Activated effector memory CD4-positive, alpha-beta T cell treated with anti-CD3 and anti-CD28 coated beads, Interleukin-2, amount 50 U/mL, for 16 hours (primary cell): ENCODE data around the gene FIG4.
"Not testable (repeated sequence)": the region's sequence is repeated elsewhere in the genome, so short reads cannot be mapped to it uniquely, and the experiment has no call there.

Experiments
- DNase-seq: peaks from one replicate; pipeline ENCODE4 v3.0.0-alpha.2; 2020

The FIG4 gene

GRCh38 chr6:109864050-109864449 lies 173.0 kb downstream of the FIG4 start:
- no peak for DNase-seq

DNA sequence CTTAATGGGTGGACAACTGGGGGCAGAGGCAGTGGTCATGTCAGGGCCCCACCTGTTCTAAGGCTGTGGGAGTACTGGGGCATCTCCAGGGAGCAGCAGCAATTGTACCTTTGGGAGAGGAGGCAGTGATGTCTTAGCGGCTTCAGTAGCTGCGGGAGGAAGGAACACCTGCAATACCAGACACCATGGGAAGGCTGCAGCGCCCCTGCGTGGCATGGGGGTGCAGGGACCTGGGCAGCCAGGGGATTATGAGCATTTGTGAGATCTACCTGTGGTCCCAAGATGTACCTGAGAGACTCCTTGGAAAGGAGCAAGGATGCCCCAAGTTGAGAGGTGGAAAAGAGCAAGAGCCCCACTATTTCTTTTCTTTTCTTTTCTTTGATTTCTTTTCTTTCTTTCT lies 174.9 kb downstream of the FIG4 start:
- DNase-seq: no peak

GRCh38 chr6:109867009-109867969 lies 176.2 kb downstream of the FIG4 start:
- DNase-seq: no peak

GRCh38 chr6:109867970-109868358 lies 176.9 kb downstream of the FIG4 start:
- no peak for DNase-seq

GRCh38 chr6:109869398-109870088 lies 178.4 kb downstream of the FIG4 start:
- DNase-seq: not testable (repeated sequence)

- no peak for DNase-seq
These were observed 179.0 kb downstream of the FIG4 start for GRCh38 chr6:109870089-109870410.

DNA sequence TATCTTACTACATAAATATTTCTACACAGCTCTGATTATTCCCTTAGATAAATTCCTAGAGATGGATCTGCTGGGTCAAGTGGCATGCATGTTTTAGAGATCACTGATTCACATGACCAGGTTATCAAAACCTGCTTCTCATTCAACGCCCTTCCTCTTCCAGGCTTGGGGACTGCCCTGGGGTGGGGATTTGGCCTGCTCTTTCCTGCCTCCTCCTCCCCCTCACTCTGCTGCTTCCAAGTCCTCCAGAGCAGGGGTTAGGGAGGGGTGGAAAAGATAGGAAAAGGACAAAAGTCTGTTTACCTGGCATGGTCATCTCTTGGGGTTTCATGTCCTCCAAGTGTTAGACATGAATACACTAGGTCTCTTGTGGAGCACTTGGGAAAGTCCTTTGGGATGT lies 181.5 kb downstream of the FIG4 start:
- DNase-seq: no peak

GRCh38 chr6:109872968-109873545 lies 182.0 kb downstream of the FIG4 start:
- no peak for DNase-seq

GRCh38 chr6:109874086-109874485 lies 183.0 kb downstream of the FIG4 start:
- DNase-seq: no peak

DNA sequence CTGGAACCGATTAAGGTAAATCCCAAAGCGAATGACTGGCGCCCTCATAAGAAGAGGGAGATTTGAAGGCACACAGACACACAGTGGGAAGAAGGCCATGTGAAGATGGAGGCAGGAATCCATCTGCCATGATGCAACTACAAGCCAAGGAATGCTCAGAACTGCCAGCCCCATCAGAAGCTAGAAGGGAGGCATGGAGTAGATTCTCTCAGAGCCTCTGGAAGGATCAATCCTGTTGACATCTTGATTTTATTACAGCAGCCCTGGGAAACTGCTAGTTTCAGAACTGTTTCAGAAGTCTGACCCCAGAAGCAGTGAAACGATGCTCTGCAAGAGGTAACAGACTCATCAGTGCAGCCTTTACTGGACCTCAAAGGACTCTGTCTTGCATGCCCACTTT lies 183.5 kb downstream of the FIG4 start:
- DNase-seq: no peak
